Muscle of back (tissue), 11 donors: Measurements from ENCODE around the gene TJP3. TPM values are rescaled to one million over a fixed set of nuclear protein-coding genes. Genes with fewer than 3 reads are reported as not detected.

Source experiments
- DNase-seq, 3 donors: peaks; one replicate each; pipeline versions ENCODE4 v3.0.0 to v3.0.0-alpha.2; 2013
- polyA plus RNA-seq, 10 donors: library from polyadenylated mRNA; unstranded; fragments of 120-200 nt; gene quantifications; one replicate each; pipeline ENCODE4 v1.2.1, GENCODE V29; 2013; ENCODE audit not compliant: insufficient read length in 10 of 10

TJP3 gene
- polyA plus RNA-seq, 10 donors: 0.44 to 1.1 (median 0.62) TPM; not detected in 1

DNA sequence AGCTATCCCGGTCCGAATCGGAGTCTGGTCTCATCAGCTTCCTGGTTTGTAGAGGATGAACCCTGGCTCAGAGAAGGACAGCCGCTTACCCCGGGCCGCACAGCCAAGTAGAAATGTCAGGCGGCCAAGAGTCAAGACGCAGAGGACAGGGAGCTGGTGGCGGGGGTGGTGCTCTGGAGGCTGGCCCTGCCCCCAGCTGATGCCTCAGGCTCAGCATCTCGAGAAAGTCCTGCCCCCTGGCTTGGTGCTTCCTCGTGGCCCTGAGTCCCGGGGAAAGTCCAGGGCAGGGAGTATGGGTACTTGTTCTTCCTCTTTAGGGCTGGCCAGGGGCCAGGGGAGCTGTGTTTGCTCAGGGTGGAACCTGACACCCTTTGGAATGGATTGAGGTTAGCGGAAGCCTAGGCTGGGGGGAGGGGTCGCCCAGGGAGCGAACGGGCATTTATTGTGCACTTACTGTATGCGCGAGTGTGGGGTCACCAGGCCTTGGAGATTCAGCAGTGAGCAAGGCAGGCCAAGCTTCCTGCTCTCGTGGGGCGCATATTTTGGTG is 2.2 kb downstream of the TJP3 start:
- DNase-seq: peak in 1 of 3 donors; percentile 39

DNA sequence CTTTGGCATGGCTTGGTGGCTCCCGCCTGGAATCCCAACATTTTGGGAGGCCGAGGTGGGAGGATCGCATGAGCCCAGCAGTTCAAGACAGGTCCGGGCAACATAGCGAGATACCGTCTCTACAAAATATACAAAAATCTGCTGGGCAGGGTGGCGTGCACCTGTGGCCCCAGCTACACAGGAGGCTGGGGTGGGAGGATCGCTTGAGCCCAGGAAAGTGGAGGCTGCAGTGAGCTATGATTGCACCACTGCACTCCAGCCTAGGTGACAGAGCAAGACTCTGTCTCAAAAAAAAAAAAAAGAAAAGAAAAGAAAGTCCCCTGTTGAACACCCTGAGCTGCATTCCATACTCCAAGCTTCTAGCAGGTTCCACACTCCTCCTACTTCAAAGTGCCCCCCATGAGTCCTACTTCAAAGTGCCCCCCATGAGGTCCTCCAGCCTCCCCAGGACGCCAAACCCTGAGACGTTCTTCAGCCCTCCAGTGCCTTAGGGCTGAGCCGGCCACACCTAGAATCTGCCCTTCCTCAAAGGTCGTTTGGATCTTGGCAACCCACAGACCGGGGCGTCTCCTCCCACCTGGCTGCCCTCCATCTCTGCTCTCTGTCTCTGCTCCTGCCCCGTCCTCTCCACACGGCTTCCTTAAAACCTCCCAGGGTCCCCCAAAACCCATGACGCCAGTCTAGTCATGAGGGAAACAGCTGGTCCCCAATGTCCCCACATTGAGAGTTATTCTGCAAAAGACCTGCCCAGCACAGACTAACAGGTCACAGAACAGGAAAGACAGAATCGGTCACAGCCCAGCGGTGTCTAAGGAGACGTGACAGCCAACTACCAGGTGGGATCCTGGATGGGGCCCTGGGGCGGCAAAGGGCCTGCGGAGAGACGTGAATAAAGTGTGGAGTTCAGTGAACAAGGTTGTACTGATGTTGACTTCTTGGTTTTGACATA is 4.8 kb downstream of the TJP3 start:
- no peak for DNase-seq

DNA sequence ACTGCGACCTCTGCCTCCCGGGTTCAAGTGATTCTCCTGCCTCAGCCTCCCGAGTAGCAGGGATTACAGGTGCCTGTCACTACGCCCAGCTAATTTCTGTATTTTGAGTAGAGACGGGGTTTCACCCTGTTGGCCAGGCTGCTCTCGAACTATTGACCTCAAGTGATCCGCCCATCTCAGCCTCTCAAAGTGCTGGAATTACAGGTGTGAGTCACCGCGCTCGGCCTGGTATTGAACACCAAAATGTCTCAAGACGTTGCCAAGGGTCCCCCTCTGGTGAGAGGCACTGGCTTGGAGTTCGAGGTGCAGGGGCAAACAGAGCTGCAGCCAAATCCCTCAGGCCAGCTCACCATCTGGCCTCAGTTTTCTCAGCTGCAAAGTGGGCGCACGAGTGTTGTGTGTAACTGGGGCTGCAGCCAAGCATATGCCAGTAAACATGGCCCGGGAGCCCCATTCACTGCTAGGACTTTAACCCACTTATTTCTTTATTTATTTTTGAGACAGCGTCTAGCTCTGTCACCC is 8.0 kb downstream of the TJP3 start:
- DNase-seq: no peak

- no peak for DNase-seq
Measured at GRCh38 chr19:3719868-3720267, 11.7 kb downstream of the TJP3 start.

DNA sequence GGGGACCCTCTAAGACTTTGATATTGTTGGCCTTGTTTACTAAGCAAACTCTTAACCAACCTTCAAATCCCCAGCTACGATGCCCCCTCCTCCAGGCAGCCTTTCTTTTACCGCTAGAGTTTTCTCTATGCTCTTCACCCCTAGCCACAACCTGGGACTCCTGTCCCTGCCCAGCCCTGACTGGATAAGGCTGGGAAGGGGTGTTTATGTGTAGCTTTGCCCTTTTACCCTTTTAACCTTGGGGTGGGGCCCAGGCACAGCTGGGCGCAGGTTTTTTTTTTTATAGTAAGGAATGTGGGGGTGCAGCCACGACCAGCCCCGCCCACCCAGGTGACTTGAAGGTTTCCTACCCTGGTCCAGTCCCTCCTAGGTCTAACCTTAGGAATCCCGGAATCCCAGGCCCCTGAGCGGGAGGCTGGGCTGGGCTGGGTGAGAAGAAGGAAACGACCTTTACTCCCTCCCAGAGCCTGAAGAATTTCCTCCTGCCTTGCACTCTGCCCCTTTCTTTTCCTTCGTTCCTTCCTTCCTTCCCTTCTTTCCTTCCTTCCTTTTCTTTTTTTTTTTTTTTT is 12.2 kb downstream of the TJP3 start:
- no peak for DNase-seq

- peak; percentile 43 to 88 (median 75) for DNase-seq
Measured at GRCh38 chr19:3721131-3721886, 13.1 kb downstream of the TJP3 start.

- DNase-seq: no peak
Measured at GRCh38 chr19:3721887-3722442, 13.8 kb downstream of the TJP3 start.

- no peak for DNase-seq
Measured at GRCh38 chr19:3722443-3723109, 14.4 kb downstream of the TJP3 start.

DNA sequence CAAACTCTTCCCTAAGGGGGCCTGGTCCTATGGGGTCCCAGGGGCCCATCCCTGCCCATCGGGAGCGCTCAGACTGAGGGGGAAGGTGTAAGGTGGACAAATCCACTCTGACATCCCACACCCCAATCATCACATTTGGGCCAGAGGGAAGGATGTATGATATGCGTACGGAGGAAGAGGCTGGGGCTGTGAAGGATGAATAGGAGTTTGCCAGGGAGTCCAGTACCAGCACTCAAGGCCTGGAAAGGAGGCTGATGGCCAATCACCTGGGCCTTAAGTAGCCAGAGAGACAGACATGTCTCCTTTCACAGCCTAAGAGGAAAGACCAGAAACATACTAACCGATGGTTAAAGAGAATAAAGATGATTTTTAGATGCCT is 14.9 kb downstream of the TJP3 start:
- DNase-seq: no peak

DNA sequence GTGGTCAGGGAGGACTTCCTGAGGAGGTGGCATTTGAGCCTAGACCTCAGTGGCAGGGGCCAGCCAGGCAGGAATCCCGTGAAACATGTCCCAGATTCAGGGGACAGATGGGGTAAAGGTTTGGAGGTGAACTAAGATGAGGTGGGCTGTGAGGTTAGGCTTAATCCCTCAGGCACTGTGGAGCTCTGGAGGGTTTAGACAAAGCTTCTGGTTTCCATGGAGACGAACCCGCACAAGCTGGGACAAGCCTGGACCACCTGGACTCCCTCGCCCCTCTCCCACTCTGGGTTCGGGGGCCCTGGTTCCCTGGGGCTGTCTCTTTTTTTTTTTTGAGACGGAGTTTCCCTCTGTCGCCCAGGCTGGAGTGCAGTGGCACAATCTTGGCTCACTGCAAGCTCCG is 15.7 kb downstream of the TJP3 start:
- no peak for DNase-seq

GRCh38 chr19:3725121-3725520 is 16.9 kb downstream of the TJP3 start:
- DNase-seq: no peak

DNA sequence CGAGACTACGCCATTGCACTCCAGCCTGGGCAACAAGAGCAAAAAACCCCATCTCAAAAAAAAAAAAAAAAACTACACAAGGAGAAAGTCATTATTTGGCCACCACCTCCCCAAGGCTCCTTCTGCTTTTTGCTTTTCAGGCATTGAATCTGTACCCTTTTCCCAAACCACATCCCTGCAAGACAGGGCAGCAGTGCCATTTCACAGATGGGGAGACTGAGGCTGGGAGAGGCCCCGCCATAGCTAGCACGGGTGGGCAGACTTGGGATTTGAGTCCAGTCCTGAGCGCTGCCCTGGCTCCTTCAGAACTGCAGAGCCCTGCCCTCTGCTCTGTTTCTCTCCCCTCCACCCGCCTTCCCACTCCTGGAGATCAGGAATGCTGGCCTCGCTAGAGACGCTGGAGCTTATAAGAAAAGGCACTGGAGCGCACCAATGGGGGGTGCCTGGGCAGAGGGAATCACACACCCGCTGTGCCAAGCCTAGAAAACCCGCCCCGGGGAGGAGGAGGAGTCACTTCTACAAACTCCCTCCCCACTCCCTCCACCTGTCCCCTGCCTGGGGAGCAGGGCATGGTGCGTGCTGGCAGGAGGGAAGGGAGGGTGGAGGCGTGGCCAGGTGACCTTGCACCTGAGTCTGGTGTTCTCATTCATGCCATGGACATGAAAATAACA is 17.6 kb downstream of the TJP3 start:
- no peak for DNase-seq

GRCh38 chr19:3730457-3730958 is 22.3 kb downstream of the TJP3 start:
- no peak for DNase-seq

GRCh38 chr19:3732108-3732507 is 23.9 kb downstream of the TJP3 start:
- DNase-seq: no peak

DNA sequence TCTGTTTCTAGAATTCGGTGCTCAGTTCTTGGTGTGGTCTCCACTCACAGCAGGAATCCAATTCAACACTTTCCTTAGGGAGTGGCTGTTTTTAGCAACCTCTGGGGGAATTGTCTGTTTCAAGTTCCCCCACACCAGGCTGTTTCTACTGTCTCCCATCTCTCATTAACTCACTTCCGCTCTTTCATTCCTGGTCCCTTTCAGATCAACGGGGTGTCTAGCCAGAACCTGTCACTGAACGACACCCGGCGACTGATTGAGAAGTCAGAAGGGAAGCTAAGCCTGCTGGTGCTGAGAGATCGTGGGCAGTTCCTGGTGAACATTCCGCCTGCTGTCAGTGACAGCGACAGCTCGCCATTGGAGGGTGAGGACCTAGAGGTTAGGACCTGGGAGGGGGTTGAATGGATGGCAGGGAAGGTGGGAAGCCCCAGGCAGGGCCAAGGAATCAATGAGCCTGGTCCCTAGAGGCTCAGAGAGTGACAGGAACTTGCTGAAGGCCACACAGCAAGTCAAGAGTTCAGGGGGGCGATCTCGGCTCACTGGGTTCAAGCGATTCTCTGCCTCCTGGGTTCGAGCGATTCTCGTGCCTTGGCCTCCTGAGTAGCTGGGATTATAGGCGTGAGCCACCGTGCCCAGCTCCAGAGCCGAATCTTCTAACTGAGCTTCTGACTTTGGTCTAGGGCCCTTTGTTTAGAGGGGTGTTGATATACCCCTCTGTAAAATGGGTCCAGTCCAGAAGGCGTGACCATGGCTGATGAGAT is 25.5 kb downstream of the TJP3 start:
- no peak for DNase-seq

GRCh38 chr19:3734310-3734600 is 26.1 kb downstream of the TJP3 start:
- no peak for DNase-seq

- DNase-seq: no peak
Measured at GRCh38 chr19:3736106-3736724, 28.0 kb downstream of the TJP3 start.

GRCh38 chr19:3737487-3738205 is 29.5 kb downstream of the TJP3 start:
- DNase-seq: no peak
